ENCODE measurements around the gene HPSE2. TPM values are rescaled to one million over a fixed set of nuclear protein-coding genes. Genes with fewer than 3 reads are reported as not detected.
"Not testable (repeated sequence)": the region's sequence is repeated elsewhere in the genome, so short reads cannot be mapped to it uniquely, and the experiment has no call there.

HPSE2 gene
- total RNA-seq, 4 donors from 2014 or later, result 1.1 TPM; not detected in 3

DNA sequence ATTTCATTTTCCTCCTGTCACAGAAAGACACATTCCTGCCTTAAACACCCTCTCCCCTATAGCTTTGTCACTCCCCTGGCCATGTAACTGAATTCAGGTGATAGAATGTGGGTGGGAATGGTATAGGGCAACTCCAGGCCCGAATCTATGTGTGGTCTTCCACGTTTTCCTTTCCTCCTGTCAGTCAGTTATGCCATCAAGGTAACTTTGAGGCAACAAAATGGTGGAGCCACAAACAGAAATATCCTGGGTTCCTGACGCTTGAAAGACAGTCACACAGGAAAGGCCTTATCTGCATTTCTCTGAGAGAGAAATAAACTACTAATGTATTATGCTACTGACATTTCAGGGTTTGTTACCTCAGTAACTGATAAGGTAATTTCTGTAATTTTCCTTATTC is 326.8 kb downstream of the HPSE2 start:
- in situ Hi-C loops (cut with MboI; ENCODE audit: low sequenced_read_pairs in 4 of 4), result no loop called here
- intact Hi-C loops (cut with DNase I; ENCODE audit: low total_unique reads), result no loop called here
- H3K9me3 ChIP-seq, result no peaks in the 10 kb centered on the region
- no peaks in the 10 kb centered on the region for H3K27me3 ChIP-seq
- TF ChIP-seq, protein P1, sequence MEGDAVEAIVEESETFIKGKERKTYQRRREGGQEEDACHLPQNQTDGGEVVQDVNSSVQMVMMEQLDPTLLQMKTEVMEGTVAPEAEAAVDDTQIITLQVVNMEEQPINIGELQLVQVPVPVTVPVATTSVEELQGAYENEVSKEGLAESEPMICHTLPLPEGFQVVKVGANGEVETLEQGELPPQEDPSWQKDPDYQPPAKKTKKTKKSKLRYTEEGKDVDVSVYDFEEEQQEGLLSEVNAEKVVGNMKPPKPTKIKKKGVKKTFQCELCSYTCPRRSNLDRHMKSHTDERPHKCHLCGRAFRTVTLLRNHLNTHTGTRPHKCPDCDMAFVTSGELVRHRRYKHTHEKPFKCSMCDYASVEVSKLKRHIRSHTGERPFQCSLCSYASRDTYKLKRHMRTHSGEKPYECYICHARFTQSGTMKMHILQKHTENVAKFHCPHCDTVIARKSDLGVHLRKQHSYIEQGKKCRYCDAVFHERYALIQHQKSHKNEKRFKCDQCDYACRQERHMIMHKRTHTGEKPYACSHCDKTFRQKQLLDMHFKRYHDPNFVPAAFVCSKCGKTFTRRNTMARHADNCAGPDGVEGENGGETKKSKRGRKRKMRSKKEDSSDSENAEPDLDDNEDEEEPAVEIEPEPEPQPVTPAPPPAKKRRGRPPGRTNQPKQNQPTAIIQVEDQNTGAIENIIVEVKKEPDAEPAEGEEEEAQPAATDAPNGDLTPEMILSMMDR (IDR thresholded peaks at IDR 0.05 in 4 of 5, conservative IDR thresholded peaks at IDR 0.05 in 1 of 5), result no peak
- TF ChIP-seq POLR2A (IDR thresholded peaks at IDR 0.05), result no peak
- DNase-seq (no peak), ATAC-seq (no peak)
- no peaks in the 10 kb centered on the region for H3K4me1 ChIP-seq
- no peaks in the 10 kb centered on the region for H3K36me3 ChIP-seq
- no peak overlapping the region for H3K27ac ChIP-seq
- H3K4me3 ChIP-seq, result no peak overlapping the region

DNA sequence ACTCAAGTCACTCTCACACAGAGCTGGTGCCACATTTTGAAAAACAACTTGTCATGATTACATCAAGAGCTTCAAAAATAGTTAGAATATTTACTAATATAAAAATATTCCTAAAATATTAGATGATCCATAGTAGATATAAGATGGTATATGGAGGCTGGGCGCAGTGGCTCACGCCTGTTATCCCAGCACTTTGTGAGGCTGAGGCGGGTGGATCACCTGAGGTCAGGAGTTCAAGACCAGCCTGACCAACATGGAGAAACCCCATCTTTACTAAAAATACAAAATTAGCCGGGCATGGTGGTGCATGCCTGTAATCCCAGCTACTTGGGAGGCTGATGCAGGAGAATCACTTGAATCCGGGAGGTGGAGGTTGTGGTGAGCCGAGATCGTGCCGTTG is 327.4 kb downstream of the HPSE2 start:
- H3K36me3 ChIP-seq; in situ Hi-C loops (cut with MboI; ENCODE audit: low sequenced_read_pairs in 4 of 4); DNase-seq: not testable (repeated sequence)

GRCh38 chr10:98901441-98902110 is 334.1 kb downstream of the HPSE2 start:
- ATAC-seq, result no peak
- no peaks in the 10 kb centered on the region for H3K36me3 ChIP-seq
- in situ Hi-C loops (cut with MboI; ENCODE audit: low sequenced_read_pairs in 4 of 4), result no loop called here

More for the DNA sequence above, 327.4 kb downstream of the HPSE2 start:
- H3K27me3 ChIP-seq; H3K4me3 ChIP-seq; intact Hi-C loops (cut with DNase I; ENCODE audit: low total_unique reads); H3K4me1 ChIP-seq; ATAC-seq; H3K9me3 ChIP-seq; H3K27ac ChIP-seq: not testable (repeated sequence)

DNA sequence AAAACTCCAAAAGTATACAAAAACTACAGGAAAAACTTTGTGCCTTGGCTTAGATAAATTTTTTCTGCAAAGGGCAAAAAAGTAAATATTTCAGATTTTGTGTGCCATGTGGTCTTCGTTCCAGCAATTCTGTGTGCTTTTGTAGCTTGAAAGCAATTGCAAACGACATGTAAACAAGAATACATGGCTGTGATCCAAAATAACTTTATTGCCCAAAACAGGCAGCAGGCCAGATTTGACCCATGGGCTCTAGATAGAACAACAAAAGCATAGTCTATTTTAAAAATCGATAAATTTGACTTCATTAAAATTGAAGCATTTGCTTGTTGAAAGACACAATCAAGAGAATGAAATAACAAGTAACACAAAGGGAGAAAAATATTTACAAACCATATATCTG is 336.6 kb downstream of the HPSE2 start:
- ATAC-seq, result no peak
- no peaks in the 10 kb centered on the region for H3K4me1 ChIP-seq
- H3K36me3 ChIP-seq, result no peaks in the 10 kb centered on the region
- TF ChIP-seq, protein P1 (IDR thresholded peaks at IDR 0.05 in 4 of 5, conservative IDR thresholded peaks at IDR 0.05 in 1 of 5), result no peak
- TF ChIP-seq POLR2A (IDR thresholded peaks at IDR 0.05), result no peak
- H3K27me3 ChIP-seq, result no peaks in the 10 kb centered on the region
- no peak overlapping the region for H3K27ac ChIP-seq
- H3K4me3 ChIP-seq, result no peak overlapping the region
- no peaks in the 10 kb centered on the region for H3K9me3 ChIP-seq
- DNase-seq, result no peak
- intact Hi-C loops (cut with DNase I; ENCODE audit: low total_unique reads), result no loop called here
- in situ Hi-C loops (cut with MboI; ENCODE audit: low sequenced_read_pairs in 4 of 4), result no loop called here

More at GRCh38 chr10:98901441-98902110, 334.1 kb downstream of the HPSE2 start:
- TF ChIP-seq, protein P1 (IDR thresholded peaks at IDR 0.05 in 4 of 5, conservative IDR thresholded peaks at IDR 0.05 in 1 of 5), result no peak
- TF ChIP-seq POLR2A (IDR thresholded peaks at IDR 0.05), result no peak
- H3K4me3 ChIP-seq, result no peak overlapping the region
- no peak overlapping the region for H3K27ac ChIP-seq
- intact Hi-C loops (cut with DNase I; ENCODE audit: low total_unique reads), result no loop called here
- H3K27me3 ChIP-seq, result no peaks in the 10 kb centered on the region
- H3K4me1 ChIP-seq, result no peaks in the 10 kb centered on the region
- DNase-seq, result no peak
- no peaks in the 10 kb centered on the region for H3K9me3 ChIP-seq

GRCh38 chr10:98892523-98892922 is 343.1 kb downstream of the HPSE2 start:
- no peaks in the 10 kb centered on the region for H3K9me3 ChIP-seq
- no peak overlapping the region for H3K4me3 ChIP-seq
- H3K27me3 ChIP-seq, result no peaks in the 10 kb centered on the region
- DNase-seq (no peak), ATAC-seq (no peak)
- TF ChIP-seq POLR2A (IDR thresholded peaks at IDR 0.05), result no peak
- TF ChIP-seq, protein P1 (IDR thresholded peaks at IDR 0.05 in 4 of 5, conservative IDR thresholded peaks at IDR 0.05 in 1 of 5), result no peak
- no peaks in the 10 kb centered on the region for H3K4me1 ChIP-seq
- in situ Hi-C loops (cut with MboI; ENCODE audit: low sequenced_read_pairs in 4 of 4), result no loop called here
- intact Hi-C loops (cut with DNase I; ENCODE audit: low total_unique reads), result no loop called here
- no peak overlapping the region for H3K27ac ChIP-seq
- H3K36me3 ChIP-seq, result no peaks in the 10 kb centered on the region

All from gastrocnemius medialis (tissue), 4 donors.